GM19438 (cell line): ENCODE data around the gene NFATC4.

Source experiments
- ATAC-seq: cut with Tn5 transposase; IDR thresholded peaks from one replicate; pipeline ENCODE4 v1.9.1; 2021; ENCODE audit warnings: low read depth; ENCODE audit not compliant: unreplicated experiment

Gene NFATC4

GRCh38 chr14:24426150-24426911 lies 58.3 kb downstream of the NFATC4 start:
- no peak for ATAC-seq

GRCh38 chr14:24426912-24427536 lies 59.0 kb downstream of the NFATC4 start:
- no peak for ATAC-seq

- no peak for ATAC-seq
These were observed 59.8 kb downstream of the NFATC4 start for GRCh38 chr14:24427537-24428508.

- no peak for ATAC-seq
These were observed 60.8 kb downstream of the NFATC4 start for GRCh38 chr14:24428628-24429394.
